H1 (cell line): ENCODE data around the gene ST6GALNAC3.

Source experiments
- CHD2 ChIP-seq: IDR thresholded peaks from 2 replicates; pipeline ENCODE4 v1.6.1; 2012; ENCODE audit warnings: low read length, improper control_type of control experiment
- CTCF ChIP-seq, 3 experiments: IDR thresholded peaks; 1 replicate in 2 of 3; 2 replicates in 1 of 3; pipeline versions ENCODE4 v1.5.1 to v1.6.1; 2011; ENCODE audit warnings: low read length in 3 of 3, mild to moderate bottlenecking in 3 of 3, inconsistent platforms in 2 of 3, low read depth in 1 of 3, moderate library complexity in 1 of 3; ENCODE audit not compliant: insufficient read depth in 1 of 3; ENCODE audit errors: control extremely low read depth in 1 of 3

GRCh38 chr1:76046149-76046548 is 28.4 kb upstream of the ST6GALNAC3 start:
- TF ChIP-seq CTCF (IDR thresholded peaks at IDR 0.05; ENCODE audit: control extremely low read depth in 1 of 3, insufficient read depth in 1 of 3, low read depth in 1 of 3, low read length in 3 of 3) (no peak), CHD2 (no peak)
